CD1c-positive myeloid dendritic cell (primary cell): ENCODE data around the gene TMEM209.
A peak's percentile ranks its signal among the peaks of the same experiment; 100 is the strongest.
"Not testable (repeated sequence)": the region's sequence is repeated elsewhere in the genome, so short reads cannot be mapped to it uniquely, and the experiment has no call there.

Source experiments
- DNase-seq: peaks from one replicate; pipeline ENCODE4 v3.0.0-alpha.2; 2016; ENCODE audit errors: extremely low spot score

TMEM209 gene

DNA sequence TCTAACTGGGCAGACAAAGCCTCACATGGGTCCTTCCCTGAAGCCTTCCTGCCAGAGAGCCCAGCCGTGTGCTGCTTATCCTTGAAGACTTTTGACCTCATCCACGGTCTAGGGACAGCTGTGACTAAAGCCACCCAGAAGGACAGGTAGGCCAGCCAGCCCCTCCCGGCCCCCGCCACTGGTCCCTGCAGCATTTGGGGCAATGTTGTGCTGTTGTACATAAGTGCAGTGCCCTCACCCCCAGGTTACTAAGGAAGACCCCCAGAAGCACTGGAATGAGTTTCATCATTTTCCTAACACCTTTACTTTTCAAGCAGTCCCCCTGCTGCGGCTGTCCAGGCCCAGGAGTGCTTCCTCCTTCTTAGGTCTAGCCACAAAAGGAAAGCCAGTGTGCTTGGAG lies 43.0 kb downstream of the TMEM209 start:
- no peak for DNase-seq

GRCh38 chr7:130160455-130160854 lies 44.8 kb downstream of the TMEM209 start:
- DNase-seq: no peak

DNA sequence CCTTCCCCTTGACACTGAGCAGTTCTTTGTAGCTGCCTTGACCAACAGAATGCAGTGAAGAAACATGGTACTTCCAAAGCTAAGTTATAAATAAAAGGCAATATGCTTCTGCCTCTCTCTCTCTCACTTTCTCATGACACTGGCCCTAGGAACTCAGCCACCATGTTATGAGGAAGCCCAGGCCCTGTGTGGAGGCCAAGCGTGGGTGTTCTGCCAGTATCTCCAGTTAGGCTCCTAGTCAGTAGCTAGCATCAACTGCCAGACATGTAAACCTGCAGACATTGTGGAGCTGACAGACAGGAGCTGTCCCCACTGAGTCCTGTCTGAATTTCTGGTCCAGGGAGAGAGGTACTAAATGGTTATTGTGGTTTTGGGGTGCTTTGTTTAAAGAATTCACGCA lies 45.2 kb downstream of the TMEM209 start:
- DNase-seq: no peak

GRCh38 chr7:130157700-130158099 lies 47.5 kb downstream of the TMEM209 start:
- DNase-seq: no peak

GRCh38 chr7:130156140-130156539 lies 49.1 kb downstream of the TMEM209 start:
- no peak for DNase-seq

DNA sequence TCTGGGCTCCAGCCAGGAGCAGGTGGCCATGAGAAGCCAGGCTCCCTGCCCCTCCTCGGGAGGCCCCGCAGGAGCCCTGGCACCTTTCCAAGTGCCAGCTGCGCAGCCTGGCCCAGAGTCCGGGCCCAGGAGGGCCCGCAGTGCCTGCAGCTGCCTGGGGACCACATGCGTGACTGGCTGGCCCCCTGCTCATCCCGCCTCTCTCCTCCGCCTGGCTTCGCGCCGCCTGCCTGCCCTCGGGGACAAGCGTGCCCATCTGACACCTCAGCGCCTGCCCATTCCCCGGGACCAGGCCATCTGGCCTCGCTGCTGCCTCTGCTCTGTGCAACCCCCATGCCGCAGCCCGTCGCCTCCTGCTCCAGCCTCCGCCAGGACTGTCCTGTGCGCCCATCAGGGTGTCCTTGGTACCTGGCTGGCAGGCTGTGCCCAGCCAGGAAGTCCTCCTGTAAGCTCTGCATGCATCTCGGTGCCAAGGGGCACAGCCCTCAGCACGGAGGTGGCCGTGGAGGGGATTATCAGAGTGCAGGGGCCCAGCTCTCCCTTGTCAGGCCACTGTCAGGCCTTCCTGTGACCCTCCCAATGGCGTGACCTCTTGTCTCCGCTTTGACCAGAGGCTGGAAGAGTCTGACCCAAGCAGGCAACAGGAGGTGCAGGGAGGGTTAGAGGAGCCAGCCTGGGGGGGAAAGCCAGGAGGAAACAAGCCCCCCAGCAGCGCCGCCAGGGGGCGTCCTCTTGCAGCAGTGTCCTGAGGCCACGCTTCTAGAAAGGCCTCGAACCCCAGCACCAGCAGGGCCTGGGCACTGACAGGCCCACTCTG lies 50.5 kb downstream of the TMEM209 start:
- DNase-seq: no peak

- DNase-seq: no peak
Observed at GRCh38 chr7:130154131-130154500, 51.1 kb downstream of the TMEM209 start.

- no peak for DNase-seq
Observed at GRCh38 chr7:130153211-130153908, 51.8 kb downstream of the TMEM209 start.

- DNase-seq: peak; percentile 3
Observed at GRCh38 chr7:130152493-130153210, 52.6 kb downstream of the TMEM209 start.

- peak; percentile 6 for DNase-seq
Observed at GRCh38 chr7:130151591-130152492, 53.4 kb downstream of the TMEM209 start.

DNA sequence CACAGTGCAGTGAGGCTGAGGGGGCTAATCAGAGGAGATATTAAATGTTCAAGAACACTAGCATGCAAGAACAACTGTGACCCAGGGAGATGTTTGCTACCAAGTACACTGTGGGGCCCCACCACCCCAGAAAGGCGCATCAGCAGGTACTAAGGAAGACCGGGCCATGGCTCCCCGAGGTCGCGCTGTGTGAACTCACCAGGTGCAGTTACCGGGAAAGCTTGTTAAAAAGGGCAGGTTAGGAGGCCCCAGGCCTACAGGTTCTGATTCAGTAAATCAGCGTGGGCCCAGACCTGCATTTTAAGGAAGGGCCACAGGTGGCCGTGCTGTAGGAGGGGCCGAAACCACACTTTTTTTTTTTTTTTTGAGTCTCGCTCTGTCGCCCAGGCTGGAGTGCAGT lies 54.6 kb downstream of the TMEM209 start:
- DNase-seq: no peak

GRCh38 chr7:130149281-130150139 lies 55.7 kb downstream of the TMEM209 start:
- DNase-seq: peak; percentile 23

DNA sequence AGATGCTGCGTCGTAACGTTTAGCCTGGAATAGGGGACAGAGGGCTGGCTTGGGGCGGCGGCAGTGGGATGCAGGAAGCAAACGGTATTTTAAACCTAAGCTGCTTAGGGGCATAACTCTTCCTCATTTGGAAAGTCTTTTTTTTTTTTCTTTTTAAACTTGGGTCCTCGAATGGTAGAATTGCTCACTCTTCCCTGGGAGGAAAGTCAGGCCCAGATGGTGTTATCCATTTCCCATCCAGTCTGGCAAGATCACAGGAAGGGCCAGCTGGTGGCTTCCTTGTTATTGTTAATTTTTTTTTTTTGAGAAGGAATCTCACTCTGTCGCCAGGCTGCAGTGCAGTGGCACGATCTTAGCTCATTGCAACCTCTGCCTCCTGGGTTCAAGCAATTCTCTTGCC lies 56.6 kb downstream of the TMEM209 start:
- no peak for DNase-seq

- no peak for DNase-seq
Observed at GRCh38 chr7:130147710-130148325, 57.4 kb downstream of the TMEM209 start.

- no peak for DNase-seq
Observed at GRCh38 chr7:130146693-130147405, 58.4 kb downstream of the TMEM209 start.

DNA sequence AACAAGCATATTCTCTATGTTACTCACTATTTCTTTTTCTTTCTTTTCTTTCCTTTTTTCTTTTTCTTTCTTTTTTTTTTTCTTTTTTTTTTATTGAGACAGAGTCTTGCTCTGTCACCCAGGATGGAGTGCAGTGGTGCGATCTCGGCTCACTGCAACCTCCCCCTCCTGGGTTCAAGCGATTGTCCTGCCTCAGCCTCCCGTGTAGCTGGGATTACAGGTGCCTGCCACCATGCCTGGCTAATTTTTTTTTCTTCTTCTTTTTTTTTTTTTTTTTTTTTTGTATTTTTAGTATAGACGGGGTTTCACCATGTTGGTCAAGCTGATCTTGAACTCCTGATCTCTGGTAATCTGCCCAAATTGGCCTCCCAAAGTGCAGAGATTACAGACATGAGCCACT lies 59.1 kb downstream of the TMEM209 start:
- not testable (repeated sequence) for DNase-seq

DNA sequence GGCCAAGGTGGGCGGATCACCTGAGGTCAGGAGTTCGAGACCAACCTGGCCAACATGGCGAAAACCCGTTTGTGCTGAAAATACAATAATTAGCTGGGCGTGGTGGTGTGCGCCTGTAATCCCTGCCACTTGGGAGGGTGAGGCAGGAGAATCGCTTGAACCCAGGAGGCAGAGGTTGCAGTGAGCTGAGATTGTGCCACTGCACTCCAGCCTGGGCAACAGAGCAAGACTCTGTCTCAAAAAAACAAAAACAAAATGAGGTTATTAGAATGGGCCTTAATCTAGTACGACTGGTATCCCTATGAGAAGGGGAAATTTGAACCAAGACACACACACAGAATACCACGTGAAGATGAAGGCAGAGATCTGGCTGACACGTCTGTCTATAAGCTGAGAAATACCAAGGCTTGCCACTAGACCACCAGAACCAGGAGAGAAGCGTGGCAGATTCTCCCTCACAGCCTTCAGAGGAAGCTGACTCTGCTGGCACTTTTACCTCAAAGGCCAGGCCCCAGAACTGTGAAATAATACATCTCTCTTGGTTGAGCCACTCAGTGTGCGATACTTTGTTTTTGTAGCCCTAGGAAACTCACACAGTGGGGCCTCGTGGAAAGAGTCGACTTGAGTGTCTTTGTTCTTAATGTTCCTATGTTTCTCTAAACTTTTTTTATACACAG lies 59.6 kb downstream of the TMEM209 start:
- no peak for DNase-seq

- DNase-seq: no peak
Observed at GRCh38 chr7:130144312-130145171, 60.7 kb downstream of the TMEM209 start.
